ENCODE data around the gene UTP11. TPM values are rescaled to one million over a fixed set of nuclear protein-coding genes. Genes with fewer than 3 reads are reported as not detected.

Gene UTP11
- total and polyA plus RNA-seq, 2 of the 8 experiments (the other 6 are each of a cell fraction or from before 2014, with no cell fraction given), result 19.5 to 60.5 TPM

GRCh38 chr1:37997256-37998088, 15.1 kb upstream of the UTP11 start (continued):
- TF ChIP-seq SIRT6 (IDR thresholded peaks at IDR 0.05; ENCODE audit: low read length) (no peak), SIX5 (IDR thresholded peaks at IDR 0.05; ENCODE audit: low read depth, low read length) (no peak), SRF (IDR thresholded peaks at IDR 0.05; ENCODE audit: low read depth, low read length) (no peak), POLR2AphosphoS5 (IDR thresholded peaks at IDR 0.05; ENCODE audit: low read depth, low read length) (no peak), ATF3 (IDR thresholded peaks at IDR 0.05; ENCODE audit: insufficient read depth, low read depth, low read length) (no peak), ASH2L (IDR thresholded peaks at IDR 0.05; ENCODE audit: low read length) (no peak), TEAD4 (IDR thresholded peaks at IDR 0.05; ENCODE audit: low read depth, low read length) (no peak), CHD1 (IDR thresholded peaks at IDR 0.05; ENCODE audit: low read depth, low read length) (no peak), USF2 (IDR thresholded peaks at IDR 0.05; ENCODE audit: low read length) (no peak)
